GM19452 (cell line): ENCODE measurements around the gene TFAP2D.

Experiments
- ATAC-seq: cut with Tn5 transposase; IDR thresholded peaks from one replicate; pipeline ENCODE4 v1.9.1; 2021; ENCODE audit not compliant: unreplicated experiment

The TFAP2D gene

GRCh38 chr6:50718566-50718965 lies 5.2 kb downstream of the TFAP2D start:
- ATAC-seq, result no peak

- ATAC-seq, result no peak
These were observed 7.3 kb downstream of the TFAP2D start for GRCh38 chr6:50720623-50721022.

- no peak for ATAC-seq
These were observed 8.7 kb downstream of the TFAP2D start for GRCh38 chr6:50721978-50722377.

GRCh38 chr6:50722829-50723554 lies 9.7 kb downstream of the TFAP2D start:
- no peak for ATAC-seq

GRCh38 chr6:50724381-50725124 lies 11.2 kb downstream of the TFAP2D start:
- ATAC-seq, result no peak

GRCh38 chr6:50734488-50734887 lies 21.2 kb downstream of the TFAP2D start:
- no peak for ATAC-seq

- ATAC-seq, result no peak
These were observed 28.8 kb downstream of the TFAP2D start for GRCh38 chr6:50742161-50742560.

- ATAC-seq, result no peak
These were observed 31.6 kb downstream of the TFAP2D start for GRCh38 chr6:50744976-50745375.

- ATAC-seq, result no peak
These were observed 49.5 kb downstream of the TFAP2D start for GRCh38 chr6:50762798-50763197.

GRCh38 chr6:50778696-50779095 lies 65.4 kb downstream of the TFAP2D start:
- ATAC-seq, result no peak

GRCh38 chr6:50780382-50780781 lies 67.1 kb downstream of the TFAP2D start:
- no peak for ATAC-seq

- no peak for ATAC-seq
These were observed 72.6 kb downstream of the TFAP2D start for GRCh38 chr6:50785921-50786320.

- no peak for ATAC-seq
These were observed 78.7 kb downstream of the TFAP2D start for GRCh38 chr6:50791900-50792508.

GRCh38 chr6:50792771-50793170 lies 79.4 kb downstream of the TFAP2D start:
- no peak for ATAC-seq

- ATAC-seq, result no peak
These were observed 82.2 kb downstream of the TFAP2D start for GRCh38 chr6:50795574-50795973.

- no peak for ATAC-seq
These were observed 91.0 kb downstream of the TFAP2D start for GRCh38 chr6:50804283-50804682.

- ATAC-seq, result no peak
These were observed 93.7 kb downstream of the TFAP2D start for GRCh38 chr6:50807035-50807434.

- peak; percentile 47 for ATAC-seq
These were observed 102.2 kb downstream of the TFAP2D start for GRCh38 chr6:50815436-50816114.

- ATAC-seq, result peak; percentile 73
These were observed 102.9 kb downstream of the TFAP2D start for GRCh38 chr6:50816115-50816675.

- ATAC-seq, result no peak
These were observed 103.8 kb downstream of the TFAP2D start for GRCh38 chr6:50816947-50817645.

GRCh38 chr6:50817646-50817950 lies 104.3 kb downstream of the TFAP2D start:
- ATAC-seq, result no peak
